PC-9 (cell line): ENCODE results near the gene PRSS1.

Experiments
- EZH2 ChIP-seq: fragments of 200-600 bp; sonication (generic); IDR thresholded peaks from 2 replicates; pipeline ENCODE4 v1.8.0; 2017; ENCODE audit warnings: antibody characterized with exemption, low read depth
- TF ChIP-seq, protein P1 (sequence below): fragments of 200-600 bp; sonication (generic); conservative IDR thresholded peaks from 2 replicates; pipeline ENCODE4 v1.6.1; 2017; ENCODE audit warnings: mixed run types, antibody characterized with exemption, mild to moderate bottlenecking, moderate library complexity

DNA sequence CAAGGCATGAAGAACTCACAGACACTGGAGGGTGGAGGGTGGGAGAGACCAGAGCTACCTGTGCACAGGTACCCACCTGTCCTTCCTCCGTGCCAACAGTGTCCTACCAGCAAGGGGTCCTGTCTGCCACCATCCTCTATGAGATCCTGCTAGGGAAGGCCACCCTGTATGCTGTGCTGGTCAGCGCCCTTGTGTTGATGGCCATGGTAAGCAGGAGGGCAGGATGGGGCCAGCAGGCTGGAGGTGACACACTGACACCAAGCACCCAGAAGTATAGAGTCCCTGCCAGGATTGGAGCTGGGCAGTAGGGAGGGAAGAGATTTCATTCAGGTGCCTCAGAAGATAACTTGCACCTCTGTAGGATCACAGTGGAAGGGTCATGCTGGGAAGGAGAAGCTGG, 43.3 kb downstream of the PRSS1 start:
- TF ChIP-seq, protein P1, sequence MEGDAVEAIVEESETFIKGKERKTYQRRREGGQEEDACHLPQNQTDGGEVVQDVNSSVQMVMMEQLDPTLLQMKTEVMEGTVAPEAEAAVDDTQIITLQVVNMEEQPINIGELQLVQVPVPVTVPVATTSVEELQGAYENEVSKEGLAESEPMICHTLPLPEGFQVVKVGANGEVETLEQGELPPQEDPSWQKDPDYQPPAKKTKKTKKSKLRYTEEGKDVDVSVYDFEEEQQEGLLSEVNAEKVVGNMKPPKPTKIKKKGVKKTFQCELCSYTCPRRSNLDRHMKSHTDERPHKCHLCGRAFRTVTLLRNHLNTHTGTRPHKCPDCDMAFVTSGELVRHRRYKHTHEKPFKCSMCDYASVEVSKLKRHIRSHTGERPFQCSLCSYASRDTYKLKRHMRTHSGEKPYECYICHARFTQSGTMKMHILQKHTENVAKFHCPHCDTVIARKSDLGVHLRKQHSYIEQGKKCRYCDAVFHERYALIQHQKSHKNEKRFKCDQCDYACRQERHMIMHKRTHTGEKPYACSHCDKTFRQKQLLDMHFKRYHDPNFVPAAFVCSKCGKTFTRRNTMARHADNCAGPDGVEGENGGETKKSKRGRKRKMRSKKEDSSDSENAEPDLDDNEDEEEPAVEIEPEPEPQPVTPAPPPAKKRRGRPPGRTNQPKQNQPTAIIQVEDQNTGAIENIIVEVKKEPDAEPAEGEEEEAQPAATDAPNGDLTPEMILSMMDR: no peak
- TF ChIP-seq EZH2: no peak
